ENCODE measurements around the gene WBP2. TPM values are rescaled to one million over a fixed set of nuclear protein-coding genes. Genes with fewer than 3 reads are reported as not detected.
"Not testable (repeated sequence)": the region's sequence is repeated elsewhere in the genome, so short reads cannot be mapped to it uniquely, and the experiment has no call there.

WBP2 gene
- total and polyA plus RNA-seq, 10 donors = 46.7 to 144 (median 89.1) TPM

- TF ChIP-seq POLR2A (IDR thresholded peaks at IDR 0.05) (no peak), POLR2AphosphoS5 (IDR thresholded peaks at IDR 0.05) (no peak), CTCF (IDR thresholded peaks at IDR 0.05 in 8 of 11, conservative IDR thresholded peaks at IDR 0.05 in 3 of 11) (no peak)
- no peak for DNase-seq
- 73 to 88% (median 85%) methylated on average over 7 of the region's 7 CpGs for WGBS, 5 donors
- Histone ChIP-seq H3K9me3 (no peaks in the 10 kb centered on the region), H3K27me3 (replicated peaks in 1 of 7) (no peaks in the 10 kb centered on the region), H3K36me3 (peaks cover 0 to 51% (median 40%) of the 10 kb centered on the region in 6 donors), H3K4me3 (peak overlapping the region in 2 of 8 donors; percentile 84 to 87), H3K4me1 (peaks cover 44 to 93% (median 81%) of the 10 kb centered on the region in 6 donors), H3K27ac (peak overlapping the region; percentile 85 to 100 (median 100))
- intact Hi-C loops (cut with DNase I; ENCODE audit: low total_unique reads) = no loop called here
These were observed 1.7 kb downstream of the WBP2 start for GRCh38 chr17:75853433-75853832.

- H3K27me3 ChIP-seq (replicated peaks in 1 of 7); intact Hi-C loops (cut with DNase I; ENCODE audit: low total_unique reads); DNase-seq; H3K4me3 ChIP-seq; H3K9me3 ChIP-seq: not testable (repeated sequence)
- TF ChIP-seq POLR2AphosphoS5 (IDR thresholded peaks at IDR 0.05) = peak in 1 of 3 donors; percentile 40
- H3K36me3 ChIP-seq = peaks cover 2 to 69% (median 58%) of the 10 kb centered on the region in 6 donors
- WGBS, 5 donors = 91 to 96% (median 95%) methylated on average over 15 of the region's 15 CpGs
- peak overlapping the region in 5 of 8 donors; percentile 20 to 98 (median 96) for H3K27ac ChIP-seq
- H3K4me1 ChIP-seq = peaks cover 54 to 93% (median 84%) of the 10 kb centered on the region in 6 donors
These were observed 3.5 kb downstream of the WBP2 start for GRCh38 chr17:75851693-75851991.

DNA sequence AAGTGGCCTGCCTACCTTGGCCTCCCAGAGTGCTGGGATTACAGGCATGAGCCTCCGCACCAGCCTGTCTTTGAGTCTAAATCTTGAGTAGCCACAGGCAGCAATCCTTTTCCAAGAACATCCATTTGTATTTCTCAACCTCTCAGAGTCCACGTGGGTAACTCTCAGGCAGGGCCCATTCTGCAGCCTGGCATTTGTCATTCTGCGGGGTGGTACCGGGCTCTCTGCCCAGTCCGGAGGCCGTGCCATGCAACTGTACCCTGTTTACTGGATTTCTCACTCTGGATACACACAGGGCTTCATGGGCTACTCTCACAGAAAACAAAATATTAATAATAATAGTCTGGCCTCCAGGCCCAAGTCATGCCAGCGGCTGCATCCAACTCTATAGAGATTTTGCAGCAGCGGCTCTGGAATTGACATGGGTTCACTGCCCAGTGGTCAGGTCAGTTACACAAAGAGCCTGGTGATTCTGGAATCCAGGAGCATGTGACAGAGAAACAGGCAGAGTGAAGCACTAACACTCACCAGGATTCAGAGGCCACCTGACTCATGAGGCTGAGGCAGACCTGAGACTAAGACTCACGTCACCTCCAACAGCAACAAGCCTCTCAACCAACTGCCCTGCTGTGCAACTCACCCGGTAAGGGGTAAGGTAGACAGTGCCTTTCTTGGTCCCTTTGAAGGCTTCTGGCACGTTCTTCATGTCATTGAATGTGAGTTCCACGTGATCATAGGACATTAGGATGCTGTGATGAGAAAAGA, 4.0 kb downstream of the WBP2 start:
- Histone ChIP-seq H3K4me3 (no peak overlapping the region), H3K36me3 (peaks cover 2 to 74% (median 63%) of the 10 kb centered on the region in 6 donors), H3K27me3 (replicated peaks in 1 of 7) (no peaks in the 10 kb centered on the region), H3K27ac (peak overlapping the region in 7 of 8 donors; percentile 23 to 98 (median 96)), H3K4me1 (peaks cover 56 to 93% (median 84%) of the 10 kb centered on the region in 6 donors), H3K9me3 (no peaks in the 10 kb centered on the region)
- no peak for TF ChIP-seq POLR2AphosphoS5 (IDR thresholded peaks at IDR 0.05)
- no peak for TF ChIP-seq CTCF (IDR thresholded peaks at IDR 0.05 in 8 of 11, conservative IDR thresholded peaks at IDR 0.05 in 3 of 11)
- TF ChIP-seq POLR2A (IDR thresholded peaks at IDR 0.05) = no peak
- WGBS, 5 donors = 91 to 95% (median 93%) methylated on average over 12 of the region's 12 CpGs
- intact Hi-C loops (cut with DNase I; ENCODE audit: low total_unique reads) = no loop called here
- no peak for DNase-seq

- intact Hi-C loops (cut with DNase I; ENCODE audit: low total_unique reads) = loop anchor here (5.0 kb wide), 1 partner anchor 72 kb away; a partner anchor contains a TSS
- H3K4me1 ChIP-seq = peaks cover 69 to 100% (median 97%) of the 10 kb centered on the region in 6 donors
- peak overlapping the region; percentile 57 to 98 (median 96) for H3K27ac ChIP-seq
- no peaks in the 10 kb centered on the region for H3K9me3 ChIP-seq
- H3K36me3 ChIP-seq = peaks cover 2 to 81% (median 67%) of the 10 kb centered on the region in 6 donors
- DNase-seq = peak; percentile 77
- H3K4me3 ChIP-seq = peak overlapping the region in 1 of 8 donors; percentile 19
- WGBS, 5 donors = 64 to 74% (median 71%) methylated on average over 9 of the region's 9 CpGs
- H3K27me3 ChIP-seq (replicated peaks in 1 of 7) = no peaks in the 10 kb centered on the region
- peak in 2 of 3 donors; percentile 33 for TF ChIP-seq POLR2AphosphoS5 (IDR thresholded peaks at IDR 0.05)
- TF ChIP-seq POLR2A (IDR thresholded peaks at IDR 0.05) = no peak
- no peak for TF ChIP-seq CTCF (IDR thresholded peaks at IDR 0.05 in 8 of 11, conservative IDR thresholded peaks at IDR 0.05 in 3 of 11)
These were observed 5.4 kb downstream of the WBP2 start for GRCh38 chr17:75849724-75850123.

All from spleen (tissue), 11 donors.